ENCODE measurements around the gene MYRFL.

GRCh38 chr12:69910694-69911093 is 85.7 kb downstream of the MYRFL start:
- TF ChIP-seq POLR2A (IDR thresholded peaks at IDR 0.05) (no peak), POLR2AphosphoS5 (IDR thresholded peaks at IDR 0.05) (no peak)
- TF ChIP-seq, protein P1, sequence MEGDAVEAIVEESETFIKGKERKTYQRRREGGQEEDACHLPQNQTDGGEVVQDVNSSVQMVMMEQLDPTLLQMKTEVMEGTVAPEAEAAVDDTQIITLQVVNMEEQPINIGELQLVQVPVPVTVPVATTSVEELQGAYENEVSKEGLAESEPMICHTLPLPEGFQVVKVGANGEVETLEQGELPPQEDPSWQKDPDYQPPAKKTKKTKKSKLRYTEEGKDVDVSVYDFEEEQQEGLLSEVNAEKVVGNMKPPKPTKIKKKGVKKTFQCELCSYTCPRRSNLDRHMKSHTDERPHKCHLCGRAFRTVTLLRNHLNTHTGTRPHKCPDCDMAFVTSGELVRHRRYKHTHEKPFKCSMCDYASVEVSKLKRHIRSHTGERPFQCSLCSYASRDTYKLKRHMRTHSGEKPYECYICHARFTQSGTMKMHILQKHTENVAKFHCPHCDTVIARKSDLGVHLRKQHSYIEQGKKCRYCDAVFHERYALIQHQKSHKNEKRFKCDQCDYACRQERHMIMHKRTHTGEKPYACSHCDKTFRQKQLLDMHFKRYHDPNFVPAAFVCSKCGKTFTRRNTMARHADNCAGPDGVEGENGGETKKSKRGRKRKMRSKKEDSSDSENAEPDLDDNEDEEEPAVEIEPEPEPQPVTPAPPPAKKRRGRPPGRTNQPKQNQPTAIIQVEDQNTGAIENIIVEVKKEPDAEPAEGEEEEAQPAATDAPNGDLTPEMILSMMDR (IDR thresholded peaks at IDR 0.05) = no peak

Measured in breast epithelium (tissue), 3 donors.